Progenitor cell of endocrine pancreas (in vitro differentiated cells): ENCODE measurements around the gene SNTB2. TPM values are rescaled to one million over a fixed set of nuclear protein-coding genes. Genes with fewer than 3 reads are reported as not detected.

Experiments used
- DNase-seq: peaks from one replicate; pipeline ENCODE4 v3.0.0; 2021; ENCODE audit warnings: low spot score; ENCODE audit not compliant: unreplicated experiment
- H3K27ac Mint-ChIP-seq: 2 replicates; pipeline ENCODE4 v1.8.0; 2021; ENCODE audit warnings: mild to moderate bottlenecking, moderate library complexity, mixed read lengths
- H3K27me3 Mint-ChIP-seq: 2 replicates; pipeline ENCODE4 v1.8.0; 2021; ENCODE audit warnings: mixed read lengths
- H3K36me3 Mint-ChIP-seq: 2 replicates; pipeline ENCODE4 v1.8.0; 2022; ENCODE audit warnings: mixed read lengths; ENCODE audit not compliant: insufficient read depth
- H3K4me1 Mint-ChIP-seq: 2 replicates; pipeline ENCODE4 v1.8.0; 2021; ENCODE audit warnings: low read depth, mixed read lengths
- H3K4me3 Mint-ChIP-seq: 2 replicates; pipeline ENCODE4 v1.8.0; 2021; ENCODE audit warnings: low read depth, mild to moderate bottlenecking, moderate library complexity, mixed read lengths
- H3K9me3 Mint-ChIP-seq: 2 replicates; pipeline ENCODE4 v1.8.0; 2021; ENCODE audit warnings: low read depth, mixed read lengths
- CTCF ChIP-seq: fragments of 200-600 bp; sonication (generic); IDR thresholded peaks from one replicate; pipeline ENCODE4 v1.5.0; 2021; ENCODE audit warnings: antibody characterized with exemption, mild to moderate bottlenecking; ENCODE audit not compliant: unreplicated experiment
- total RNA-seq: library from RNA; stranded (reverse); gene quantifications from 2 replicates; pipeline ENCODE4 v1.2.1, GENCODE V29; 2021

Gene SNTB2
- total RNA-seq, 1 donor from 2014 or later = 40.9 TPM

- no peak for DNase-seq
- H3K4me3 Mint-ChIP-seq = no peak overlapping the region
- H3K9me3 Mint-ChIP-seq = no peaks in the 10 kb centered on the region
- H3K4me1 Mint-ChIP-seq = peaks cover 17% of the 10 kb centered on the region
- H3K27me3 Mint-ChIP-seq = no peaks in the 10 kb centered on the region
- no peak overlapping the region for H3K27ac Mint-ChIP-seq
- TF ChIP-seq CTCF = no peak
- H3K36me3 Mint-ChIP-seq = peaks cover 5% of the 10 kb centered on the region
Measured at GRCh38 chr16:69349536-69349935, 162.6 kb downstream of the SNTB2 start.

- peak overlapping the region; percentile 92 for H3K27ac Mint-ChIP-seq
Measured at GRCh38 chr16:69350536-69351133, 163.7 kb downstream of the SNTB2 start.

GRCh38 chr16:69351309-69352027 is 164.5 kb downstream of the SNTB2 start, which contains the start of gene TMED6:
TMED6 (minus strand) TSS chr16:69351786; CDS start chr16:69351753, 33 bp downstream.
- H3K9me3 Mint-ChIP-seq = no peaks in the 10 kb centered on the region
- TF ChIP-seq CTCF = no peak
- peak within 1 kb of the TSS; percentile 63 for H3K4me3 Mint-ChIP-seq
- peaks cover 5% of the 10 kb centered on the region for H3K36me3 Mint-ChIP-seq
- DNase-seq = no peak
- peaks cover 17% of the 10 kb centered on the region for H3K4me1 Mint-ChIP-seq
- no peaks in the 10 kb centered on the region for H3K27me3 Mint-ChIP-seq
- peak within 1 kb of the TSS; percentile 92 for H3K27ac Mint-ChIP-seq

More at GRCh38 chr16:69350536-69351133, 163.7 kb downstream of the SNTB2 start:
- Mint-ChIP-seq H3K4me3 (no peak overlapping the region), H3K9me3 (no peaks in the 10 kb centered on the region), H3K36me3 (peaks cover 5% of the 10 kb centered on the region), H3K27me3 (no peaks in the 10 kb centered on the region), H3K4me1 (peaks cover 17% of the 10 kb centered on the region)
- no peak for DNase-seq
- TF ChIP-seq CTCF = no peak

Other genes with a start within 250 kb of the SNTB2 start
- gene HAS3, start 81.5 kb upstream of the SNTB2 start, total RNA-seq = 1.1 and 2.1 TPM in 2 replicates
- gene CHTF8, start 54.6 kb upstream of the SNTB2 start, total RNA-seq = 111 and 117 TPM in 2 replicates
- 51.4 and 54.2 TPM in 2 replicates for gene UTP4, start 54.5 kb upstream of the SNTB2 start, total RNA-seq
- gene VPS4A, start 124.2 kb downstream of the SNTB2 start, total RNA-seq = 21.2 and 25.2 TPM in 2 replicates
- gene PDF, start 143.4 kb downstream of the SNTB2 start, total RNA-seq = 13.0 and 14.4 TPM in 2 replicates
- 55.2 and 58.6 TPM in 2 replicates for gene COG8, start 152.4 kb downstream of the SNTB2 start, total RNA-seq
- 22.9 and 23.8 TPM in 2 replicates for gene NIP7, start 152.6 kb downstream of the SNTB2 start, total RNA-seq
- gene TMED6, start 164.6 kb downstream of the SNTB2 start, total RNA-seq = 2.6 and 3.6 TPM in 2 replicates
- 41.4 and 46.6 TPM in 2 replicates for gene TERF2, start 198.8 kb downstream of the SNTB2 start, total RNA-seq
- gene CYB5B, start 237.5 kb downstream of the SNTB2 start, total RNA-seq = 104 and 108 TPM in 2 replicates